ENCODE data around the gene C19orf85. TPM values are rescaled to one million over a fixed set of nuclear protein-coding genes. Genes with fewer than 3 reads are reported as not detected.

The C19orf85 gene
- total and polyA plus RNA-seq, 4 donors: not detected

- H3K27ac ChIP-seq (ENCODE audit: low read depth in 1 of 2, low read length in 2 of 2): no peak overlapping the region
- no peak overlapping the region for H3K4me3 ChIP-seq (ENCODE audit: low read depth in 1 of 3, low read length in 3 of 3)
- no peaks in the 10 kb centered on the region for H3K36me3 ChIP-seq (ENCODE audit: control insufficient read depth in 4 of 4, insufficient read depth in 3 of 4, low read depth in 1 of 4, low read length in 3 of 4)
- DNase-seq (ENCODE audit: low spot score): no peak
- no peak overlapping the region for H3K9ac ChIP-seq (ENCODE audit: low read depth in 1 of 2, low read length in 2 of 2)
- no peak for TF ChIP-seq GABPA (IDR thresholded peaks at IDR 0.05 in 1 of 2, conservative IDR thresholded peaks at IDR 0.05 in 1 of 2)
- TF ChIP-seq FOXA1 (IDR thresholded peaks at IDR 0.05): no peak
- TF ChIP-seq HNF4G (IDR thresholded peaks at IDR 0.05): no peak
- no peak for TF ChIP-seq TAF1 (conservative IDR thresholded peaks at IDR 0.05)
- TF ChIP-seq JUND (IDR thresholded peaks at IDR 0.05): no peak
- TF ChIP-seq EGR1 (IDR thresholded peaks at IDR 0.05; ENCODE audit: low read depth in 2 of 2): no peak
- TF ChIP-seq RXRA (IDR thresholded peaks at IDR 0.05): no peak
- TF ChIP-seq, protein P1, sequence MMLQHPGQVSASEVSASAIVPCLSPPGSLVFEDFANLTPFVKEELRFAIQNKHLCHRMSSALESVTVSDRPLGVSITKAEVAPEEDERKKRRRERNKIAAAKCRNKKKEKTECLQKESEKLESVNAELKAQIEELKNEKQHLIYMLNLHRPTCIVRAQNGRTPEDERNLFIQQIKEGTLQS (IDR thresholded peaks at IDR 0.05): no peak
- no peak for TF ChIP-seq YY1 (IDR thresholded peaks at IDR 0.05)
- no peak for TF ChIP-seq REST (IDR thresholded peaks at IDR 0.05)
- no peak for TF ChIP-seq ZBTB33 (IDR thresholded peaks at IDR 0.05)
- TF ChIP-seq MAX (IDR thresholded peaks at IDR 0.05): no peak
- no peak for TF ChIP-seq CTCF (IDR thresholded peaks at IDR 0.05; ENCODE audit: low read depth, low read length, missing input control)
- no peak for TF ChIP-seq RAD21 (IDR thresholded peaks at IDR 0.05)
- TF ChIP-seq NR2F2 (IDR thresholded peaks at IDR 0.05): no peak
- no peak for TF ChIP-seq HNF4A (conservative IDR thresholded peaks at IDR 0.05)
- no peaks in the 10 kb centered on the region for H3K9me3 ChIP-seq (ENCODE audit: control insufficient read depth in 4 of 4, low read length in 3 of 4)
- 91% methylated on average over 1 of the region's 1 CpG for WGBS
- peaks cover 0 to 10% (median 7%) of the 10 kb centered on the region in 4 donors for H3K27me3 ChIP-seq (ENCODE audit: control insufficient read depth in 4 of 4, insufficient read depth in 4 of 4, low read length in 3 of 4)
- no peaks in the 10 kb centered on the region for H3K4me1 ChIP-seq (ENCODE audit: control insufficient read depth in 4 of 4, insufficient read depth in 4 of 4, low read length in 3 of 4)
These were observed 33.4 kb downstream of the C19orf85 start for GRCh38 chr19:55431183-55431582.

DNA sequence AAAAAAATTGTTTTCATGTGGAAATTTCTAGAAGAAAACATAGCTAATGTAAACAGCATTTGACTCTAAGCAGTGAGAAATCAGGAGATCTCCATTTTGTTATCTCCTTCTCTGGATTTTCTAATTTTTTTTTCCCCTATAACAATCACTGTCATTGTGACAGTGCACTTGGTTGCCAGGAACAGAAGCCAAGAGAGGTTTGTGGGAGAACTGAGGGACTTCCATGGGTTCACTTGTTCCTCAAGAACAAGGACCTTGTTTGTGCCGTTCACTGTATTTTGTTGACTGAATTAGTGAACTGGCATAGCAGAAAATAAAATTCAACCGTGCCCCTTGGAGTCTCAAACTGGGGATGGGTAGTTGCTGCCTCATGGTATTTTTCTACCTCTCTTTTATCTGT is 38.5 kb downstream of the C19orf85 start:
- no peaks in the 10 kb centered on the region for H3K27me3 ChIP-seq (ENCODE audit: control insufficient read depth in 4 of 4, insufficient read depth in 4 of 4, low read length in 3 of 4)
- no peaks in the 10 kb centered on the region for H3K36me3 ChIP-seq (ENCODE audit: control insufficient read depth in 4 of 4, insufficient read depth in 3 of 4, low read depth in 1 of 4, low read length in 3 of 4)
- WGBS: 59% methylated on average over 2 of the region's 2 CpGs

More for the DNA sequence above, 38.5 kb downstream of the C19orf85 start:
- TF ChIP-seq FOXA2 (IDR thresholded peaks at IDR 0.05) (no peak), JUND (IDR thresholded peaks at IDR 0.05) (no peak), NR2F2 (IDR thresholded peaks at IDR 0.05) (no peak), REST (IDR thresholded peaks at IDR 0.05) (no peak), RXRA (IDR thresholded peaks at IDR 0.05) (no peak), GABPA (IDR thresholded peaks at IDR 0.05 in 1 of 2, conservative IDR thresholded peaks at IDR 0.05 in 1 of 2) (no peak), FOXA1 (IDR thresholded peaks at IDR 0.05) (no peak), RAD21 (IDR thresholded peaks at IDR 0.05) (no peak), SP1 (IDR thresholded peaks at IDR 0.05) (no peak), HNF4A (conservative IDR thresholded peaks at IDR 0.05) (no peak), EGR1 (IDR thresholded peaks at IDR 0.05; ENCODE audit: low read depth in 2 of 2) (no peak), ZBTB33 (IDR thresholded peaks at IDR 0.05) (no peak), HNF4G (IDR thresholded peaks at IDR 0.05) (no peak), MAX (IDR thresholded peaks at IDR 0.05) (no peak)
- no peaks in the 10 kb centered on the region for H3K4me1 ChIP-seq (ENCODE audit: control insufficient read depth in 4 of 4, insufficient read depth in 4 of 4, low read length in 3 of 4)
- H3K9ac ChIP-seq (ENCODE audit: low read depth in 1 of 2, low read length in 2 of 2): no peak overlapping the region
- DNase-seq (ENCODE audit: low spot score): no peak
- no peak overlapping the region for H3K27ac ChIP-seq (ENCODE audit: low read depth in 1 of 2, low read length in 2 of 2)
- no peak overlapping the region for H3K4me3 ChIP-seq (ENCODE audit: low read depth in 1 of 3, low read length in 3 of 3)
- no peaks in the 10 kb centered on the region for H3K9me3 ChIP-seq (ENCODE audit: control insufficient read depth in 4 of 4, low read length in 3 of 4)

All from liver (tissue), 9 donors.